RWPE2 (cell line): ENCODE results near the gene DNAJC27.

ENCODE experiments used
- ATAC-seq: fragments of 200-7000 bp; cut with Tn5 transposase; 3 replicates; pipeline ENCODE4 v1.9.1; 2021; ENCODE audit warnings: low read depth
- DNase-seq: peaks from one replicate; pipeline ENCODE4 v3.0.0-alpha.2; 2020; ENCODE audit warnings: low spot score
- H3K27ac ChIP-seq: fragments of 450-650 bp; 2 replicates; pipeline ENCODE4 v1.5.1; 2017; ENCODE audit warnings: mild to moderate bottlenecking; ENCODE audit not compliant: poor library complexity, severe bottlenecking
- H3K27me3 ChIP-seq: fragments of 250-450 bp; sonication (Bioruptor Pico); 2 replicates; pipeline ENCODE4 v1.5.1; 2021; ENCODE audit warnings: mild to moderate bottlenecking, moderate library complexity; ENCODE audit not compliant: insufficient read depth, poor library complexity, severe bottlenecking
- H3K36me3 ChIP-seq: fragments of 250-450 bp; sonication (Bioruptor Pico); 2 replicates; pipeline ENCODE4 v1.5.1; 2020; ENCODE audit warnings: low read depth, mild to moderate bottlenecking, moderate library complexity
- H3K4me1 ChIP-seq: fragments of 250-450 bp; sonication (Bioruptor Pico); 2 replicates; pipeline ENCODE4 v1.5.1; 2021; ENCODE audit warnings: mild to moderate bottlenecking, moderate library complexity; ENCODE audit not compliant: insufficient read depth, poor library complexity, severe bottlenecking
- H3K4me3 ChIP-seq: fragments of 250-450 bp; sonication (Bioruptor Pico); 2 replicates; pipeline ENCODE4 v1.5.1; 2021; ENCODE audit warnings: mild to moderate bottlenecking, moderate library complexity; ENCODE audit not compliant: severe bottlenecking
- H3K9me3 ChIP-seq: fragments of 250-450 bp; sonication (Bioruptor Pico); 2 replicates; pipeline ENCODE4 v1.5.1; 2021; ENCODE audit warnings: mild to moderate bottlenecking, moderate library complexity; ENCODE audit not compliant: severe bottlenecking
- TF ChIP-seq, protein P1 (sequence below): fragments of 450-650 bp; IDR thresholded peaks from one replicate; pipeline ENCODE4 v1.5.1; 2017; ENCODE audit warnings: mild to moderate bottlenecking, moderate library complexity; ENCODE audit not compliant: poor library complexity, severe bottlenecking

Gene DNAJC27

DNA sequence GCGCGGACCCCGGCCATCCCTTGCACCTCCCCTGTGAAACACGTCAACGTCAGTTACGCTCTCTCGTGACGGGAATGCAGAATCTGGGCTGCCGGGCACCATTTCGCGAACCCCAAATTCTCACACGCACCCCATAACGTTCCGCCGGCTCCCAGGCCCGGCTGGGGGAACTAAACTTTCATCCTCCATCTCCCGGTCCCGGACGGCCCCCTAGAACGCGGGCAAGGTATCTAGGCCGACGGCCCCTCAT, 544 bp downstream of the DNAJC27 start:
- H3K4me3 ChIP-seq: peak overlapping the region; percentile 60
- H3K36me3 ChIP-seq: peaks cover 10% of the 10 kb centered on the region
- ATAC-seq (peak; percentile 7), DNase-seq (no peak)
- H3K9me3 ChIP-seq: no peaks in the 10 kb centered on the region
- TF ChIP-seq, protein P1, sequence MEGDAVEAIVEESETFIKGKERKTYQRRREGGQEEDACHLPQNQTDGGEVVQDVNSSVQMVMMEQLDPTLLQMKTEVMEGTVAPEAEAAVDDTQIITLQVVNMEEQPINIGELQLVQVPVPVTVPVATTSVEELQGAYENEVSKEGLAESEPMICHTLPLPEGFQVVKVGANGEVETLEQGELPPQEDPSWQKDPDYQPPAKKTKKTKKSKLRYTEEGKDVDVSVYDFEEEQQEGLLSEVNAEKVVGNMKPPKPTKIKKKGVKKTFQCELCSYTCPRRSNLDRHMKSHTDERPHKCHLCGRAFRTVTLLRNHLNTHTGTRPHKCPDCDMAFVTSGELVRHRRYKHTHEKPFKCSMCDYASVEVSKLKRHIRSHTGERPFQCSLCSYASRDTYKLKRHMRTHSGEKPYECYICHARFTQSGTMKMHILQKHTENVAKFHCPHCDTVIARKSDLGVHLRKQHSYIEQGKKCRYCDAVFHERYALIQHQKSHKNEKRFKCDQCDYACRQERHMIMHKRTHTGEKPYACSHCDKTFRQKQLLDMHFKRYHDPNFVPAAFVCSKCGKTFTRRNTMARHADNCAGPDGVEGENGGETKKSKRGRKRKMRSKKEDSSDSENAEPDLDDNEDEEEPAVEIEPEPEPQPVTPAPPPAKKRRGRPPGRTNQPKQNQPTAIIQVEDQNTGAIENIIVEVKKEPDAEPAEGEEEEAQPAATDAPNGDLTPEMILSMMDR: no peak
- no peaks in the 10 kb centered on the region for H3K4me1 ChIP-seq
- H3K27ac ChIP-seq: peak overlapping the region; percentile 60
- H3K27me3 ChIP-seq: no peaks in the 10 kb centered on the region

DNA sequence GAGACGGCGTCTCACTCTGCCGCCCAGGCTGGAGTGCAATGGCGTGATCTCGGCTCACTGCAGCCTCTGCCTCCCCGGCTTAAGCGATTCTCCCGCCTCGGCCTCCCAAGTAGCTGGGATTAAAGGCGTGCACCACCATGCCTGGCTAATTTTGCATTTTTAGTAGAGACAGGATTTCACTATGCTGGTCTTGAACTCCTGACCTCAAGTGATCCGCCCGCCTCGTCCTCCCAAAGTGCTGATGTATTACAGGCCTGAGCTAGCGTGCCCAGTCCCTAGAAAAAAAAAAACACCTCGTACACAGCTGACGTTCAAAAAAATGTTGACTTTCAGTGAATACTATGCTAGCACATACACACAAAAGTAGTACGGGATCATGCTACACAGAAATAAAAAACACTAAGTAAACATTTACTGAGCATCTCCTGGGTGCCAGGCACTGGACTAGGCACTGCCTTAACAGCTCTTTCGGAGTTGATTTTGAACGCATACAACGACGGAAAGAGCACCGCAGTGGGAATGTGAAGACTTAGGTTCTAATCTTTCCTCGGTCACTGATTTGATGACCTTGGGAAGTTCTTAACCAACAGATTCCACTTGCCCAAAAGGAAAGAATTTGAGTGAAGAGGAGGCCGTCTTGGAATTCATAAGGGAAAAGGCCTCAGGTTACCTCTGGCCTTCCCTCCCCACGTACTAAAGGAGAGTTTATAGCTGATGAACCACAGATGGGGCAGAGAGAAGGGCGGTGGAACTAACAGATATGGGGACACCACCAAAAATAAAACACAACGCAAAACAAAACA, 1.1 kb downstream of the DNAJC27 start:
- no peak for DNase-seq
- peak overlapping the region; percentile 60 for H3K27ac ChIP-seq
- TF ChIP-seq, protein P1: no peak

GRCh38 chr2:24969784-24970183, 2.0 kb downstream of the DNAJC27 start:
- Histone ChIP-seq H3K9me3 (no peaks in the 10 kb centered on the region), H3K4me3 (no peak overlapping the region), H3K4me1 (no peaks in the 10 kb centered on the region), H3K27ac (no peak overlapping the region), H3K36me3 (peaks cover 20% of the 10 kb centered on the region), H3K27me3 (no peaks in the 10 kb centered on the region)
- DNase-seq (no peak), ATAC-seq (no peak)
- TF ChIP-seq, protein P1: no peak

More for the DNA sequence above, 1.1 kb downstream of the DNAJC27 start:
- H3K27me3 ChIP-seq: no peaks in the 10 kb centered on the region
- H3K9me3 ChIP-seq: no peaks in the 10 kb centered on the region
- no peak; the same call in 2 of the 3 replicates for ATAC-seq
- no peaks in the 10 kb centered on the region for H3K4me1 ChIP-seq
- H3K36me3 ChIP-seq: peaks cover 15% of the 10 kb centered on the region
- H3K4me3 ChIP-seq: peak overlapping the region; percentile 60

- TF ChIP-seq, protein P1: no peak
- H3K27me3 ChIP-seq: no peaks in the 10 kb centered on the region
- H3K4me1 ChIP-seq: no peaks in the 10 kb centered on the region
- no peak for ATAC-seq
- H3K27ac ChIP-seq: no peak overlapping the region
- DNase-seq: no peak
- no peak overlapping the region for H3K4me3 ChIP-seq
- no peaks in the 10 kb centered on the region for H3K9me3 ChIP-seq
- H3K36me3 ChIP-seq: peaks cover 50% of the 10 kb centered on the region
These were observed 9.9 kb downstream of the DNAJC27 start for GRCh38 chr2:24961903-24962302.

- H3K4me1 ChIP-seq: no peaks in the 10 kb centered on the region
- H3K36me3 ChIP-seq: peaks cover 54% of the 10 kb centered on the region
- H3K4me3 ChIP-seq: no peak overlapping the region
- no peak for DNase-seq
- ATAC-seq: no peak
- no peaks in the 10 kb centered on the region for H3K9me3 ChIP-seq
- H3K27ac ChIP-seq: no peak overlapping the region
- TF ChIP-seq, protein P1: no peak
- H3K27me3 ChIP-seq: no peaks in the 10 kb centered on the region
These were observed 12.0 kb downstream of the DNAJC27 start for GRCh38 chr2:24959761-24960160.
